Testis (tissue), 2 donors: ENCODE data around the gene EHD4.

Source experiments
- CTCF ChIP-seq, 3 experiments: fragments of 450-650 bp in 2 of 3; fragments of 200-600 bp in 1 of 3; sonication (generic) in 1 of 3; IDR thresholded peaks; one replicate each; pipeline ENCODE4 v1.5.1; 2016 to 2019; ENCODE audit warnings: antibody characterized with exemption in 3 of 3, mild to moderate bottlenecking in 2 of 3, moderate library complexity in 1 of 3
- POLR2A ChIP-seq: fragments of 450-650 bp; IDR thresholded peaks from one replicate; pipeline ENCODE4 v1.6.1; 2017; ENCODE audit warnings: antibody characterized with exemption, mild to moderate bottlenecking, moderate library complexity

- TF ChIP-seq POLR2A: no peak
- no peak for TF ChIP-seq CTCF (IDR thresholded peaks at IDR 0.05)
These were observed 121.7 kb downstream of the EHD4 start for GRCh38 chr15:41850482-41851166.
